CD8-positive, alpha-beta memory T cell (primary cell): ENCODE data around the gene CORIN. TPM values are rescaled to one million over a fixed set of nuclear protein-coding genes. Genes with fewer than 3 reads are reported as not detected.

Experiments used
- CTCF ChIA-PET: fragments of 350-600 bp; sonication (Branson Sonifier 250); formaldehyde crosslinking; loops from one replicate; lab custom pipeline; 2021; ENCODE audit warnings: antibody characterized with exemption; lab: Charles Lee
- POLR2A ChIA-PET: fragments of 350-600 bp; sonication (Branson Sonifier 250); formaldehyde crosslinking; loops from one replicate; lab custom pipeline; 2021; ENCODE audit warnings: antibody characterized with exemption; lab: Charles Lee
- DNase-seq, 5 donors: peaks; one replicate each; pipeline versions ENCODE4 v3.0.0 to v3.0.0-alpha.2; 2020 to 2022; ENCODE audit warnings: mixed read lengths in 1 of 5
- H3K27ac ChIP-seq: one replicate; pipeline ENCODE4 v1.7.0; 2013; ENCODE audit warnings: low read depth, mild to moderate bottlenecking, low read length, moderate library complexity
- H3K27me3 ChIP-seq: 2 replicates; pipeline ENCODE4 v1.7.0; 2013; ENCODE audit warnings: low read length, mild to moderate bottlenecking; ENCODE audit not compliant: insufficient read depth, poor library complexity, severe bottlenecking
- H3K36me3 ChIP-seq: 2 replicates; pipeline ENCODE4 v1.7.0; 2013; ENCODE audit warnings: mild to moderate bottlenecking, low read length, moderate library complexity; ENCODE audit not compliant: insufficient read depth
- H3K4me1 ChIP-seq: 2 replicates; pipeline ENCODE4 v1.7.0; 2013; ENCODE audit warnings: mild to moderate bottlenecking, low read length, moderate library complexity; ENCODE audit not compliant: insufficient read depth
- H3K4me3 ChIP-seq: 2 replicates; pipeline ENCODE4 v1.7.0; 2013; ENCODE audit warnings: mild to moderate bottlenecking, low read length
- H3K9me3 ChIP-seq: 2 replicates; pipeline ENCODE4 v1.7.0; 2013; ENCODE audit warnings: mild to moderate bottlenecking, low read length
- H3K27ac Mint-ChIP-seq, 8 donors: one replicate each; pipeline ENCODE4 v1.8.0; 2020 to 2021; ENCODE audit warnings: mixed read lengths in 8 of 8, mild to moderate bottlenecking in 6 of 8, inconsistent platforms in 3 of 8, moderate library complexity in 3 of 8
- H3K27me3 Mint-ChIP-seq, 2 donors: one replicate each; pipeline ENCODE4 v1.8.0; 2020 to 2021; ENCODE audit warnings: mixed read lengths in 2 of 2, mild to moderate bottlenecking in 1 of 2, moderate library complexity in 1 of 2
- H3K36me3 Mint-ChIP-seq, 3 donors: one replicate each; pipeline ENCODE4 v1.8.0; 2020 to 2021; ENCODE audit warnings: mixed read lengths in 3 of 3, inconsistent platforms in 1 of 3, mild to moderate bottlenecking in 1 of 3
- H3K4me1 Mint-ChIP-seq, 3 donors: one replicate each; pipeline ENCODE4 v1.8.0; 2020 to 2021; ENCODE audit warnings: mixed read lengths in 3 of 3, inconsistent platforms in 1 of 3, mild to moderate bottlenecking in 1 of 3
- H3K4me3 Mint-ChIP-seq, 7 donors: one replicate each; pipeline ENCODE4 v1.8.0; 2020 to 2021; ENCODE audit warnings: mixed read lengths in 7 of 7, mild to moderate bottlenecking in 6 of 7, moderate library complexity in 4 of 7, inconsistent platforms in 2 of 7
- H3K9me3 Mint-ChIP-seq, 5 donors: one replicate each; pipeline ENCODE4 v1.8.0; 2020 to 2022; ENCODE audit warnings: mixed read lengths in 5 of 5, mild to moderate bottlenecking in 3 of 5, moderate library complexity in 2 of 5, inconsistent platforms in 1 of 5
- polyA plus RNA-seq: library from polyadenylated mRNA; unstranded; fragments of 300-500 nt; fragmentation: Illumina TruSeq; gene quantifications from one replicate; pipeline ENCODE4 v1.2.3, GENCODE V29; 2021
- total RNA-seq, 2 experiments: library from RNA; stranded (reverse); gene quantifications; one replicate each; pipeline ENCODE4 v1.2.3, GENCODE V29; 2021

CORIN gene
- total RNA-seq = under 1 TPM; 0.04 to 0.11 TPM
- 0.06 TPM for polyA plus RNA-seq

GRCh38 chr4:47837908-47838294, at the start of gene CORIN:
TSS of gene CORIN (minus strand) at chr4:47838067. CDS start at chr4:47837949, 118 bp downstream.
- H3K27ac Mint-ChIP-seq = peak within 1 kb of the TSS in 7 of 8 donors; percentile 41 to 84 (median 71)
- ChIA-PET CTCF (interaction anchor here (1.0 to 2.1 kb wide), 4 partner anchors 11 to 149 kb away, joined by 3 to 9 read pairs (median 6); partner anchors contain the start of gene NFXL1), POLR2A (no interaction called here)
- H3K27me3 Mint-ChIP-seq = no peaks in the 10 kb centered on the region
- Histone ChIP-seq H3K4me1 (peaks cover 23% of the 10 kb centered on the region), H3K9me3 (no peaks in the 10 kb centered on the region), H3K27me3 (no peaks in the 10 kb centered on the region), H3K36me3 (no peaks in the 10 kb centered on the region), H3K27ac (peak within 1 kb of the TSS; percentile 2), H3K4me3 (peak within 1 kb of the TSS; percentile 61)
- no peak for DNase-seq
- H3K4me1 Mint-ChIP-seq = peaks cover 11 to 41% (median 31%) of the 10 kb centered on the region in 3 donors
- no peaks in the 10 kb centered on the region for H3K9me3 Mint-ChIP-seq
- no peaks in the 10 kb centered on the region for H3K36me3 Mint-ChIP-seq
- H3K4me3 Mint-ChIP-seq = peak within 1 kb of the TSS; percentile 87 to 95 (median 88)

GRCh38 chr4:47882228-47882627, 44.4 kb upstream of the CORIN start:
- H3K4me1 Mint-ChIP-seq = peaks cover 0 to 5% (median 1%) of the 10 kb centered on the region in 3 donors
- DNase-seq = no peak
- Histone ChIP-seq H3K4me3 (no peak overlapping the region), H3K36me3 (peaks cover 24% of the 10 kb centered on the region), H3K4me1 (no peaks in the 10 kb centered on the region), H3K9me3 (no peaks in the 10 kb centered on the region), H3K27me3 (no peaks in the 10 kb centered on the region), H3K27ac (no peak overlapping the region)
- H3K9me3 Mint-ChIP-seq = no peaks in the 10 kb centered on the region
- peaks cover 24 to 78% (median 37%) of the 10 kb centered on the region in 3 donors for H3K36me3 Mint-ChIP-seq
- ChIA-PET POLR2A (no interaction called here), CTCF (no interaction called here)
- H3K27ac Mint-ChIP-seq = no peak overlapping the region
- no peak overlapping the region for H3K4me3 Mint-ChIP-seq
- H3K27me3 Mint-ChIP-seq = no peaks in the 10 kb centered on the region

- CTCF ChIA-PET = interaction anchor here (1.1 kb wide), 1 partner anchor 12 kb away, joined by 3 read pairs; no protein-coding TSS in a partner anchor
- no peak for DNase-seq
- Histone ChIP-seq H3K4me1 (no peaks in the 10 kb centered on the region), H3K27me3 (no peaks in the 10 kb centered on the region), H3K27ac (no peak overlapping the region), H3K9me3 (no peaks in the 10 kb centered on the region), H3K36me3 (peaks cover 29% of the 10 kb centered on the region), H3K4me3 (no peak overlapping the region)
- H3K27ac Mint-ChIP-seq = peak overlapping the region in 2 of 8 donors; percentile 56 to 87
- H3K9me3 Mint-ChIP-seq = no peaks in the 10 kb centered on the region
- POLR2A ChIA-PET = no interaction called here
- H3K36me3 Mint-ChIP-seq = peaks cover 40 to 76% (median 41%) of the 10 kb centered on the region in 3 donors
- no peaks in the 10 kb centered on the region for H3K27me3 Mint-ChIP-seq
- H3K4me1 Mint-ChIP-seq = peaks cover 1 to 6% (median 1%) of the 10 kb centered on the region in 3 donors
- no peak overlapping the region for H3K4me3 Mint-ChIP-seq
These were observed 41.6 kb upstream of the CORIN start for GRCh38 chr4:47879458-47879857.

- ChIA-PET POLR2A (no interaction called here), CTCF (no interaction called here)
- Histone ChIP-seq H3K4me3 (no peak overlapping the region), H3K4me1 (no peaks in the 10 kb centered on the region), H3K36me3 (peaks cover 13% of the 10 kb centered on the region), H3K27me3 (no peaks in the 10 kb centered on the region), H3K9me3 (no peaks in the 10 kb centered on the region), H3K27ac (no peak overlapping the region)
- no peak overlapping the region for H3K27ac Mint-ChIP-seq
- peaks cover 4 to 14% (median 9%) of the 10 kb centered on the region in 3 donors for H3K4me1 Mint-ChIP-seq
- H3K27me3 Mint-ChIP-seq = no peaks in the 10 kb centered on the region
- H3K9me3 Mint-ChIP-seq = no peaks in the 10 kb centered on the region
- H3K36me3 Mint-ChIP-seq = peaks cover 43 to 73% (median 44%) of the 10 kb centered on the region in 3 donors
- DNase-seq = no peak
- no peak overlapping the region for H3K4me3 Mint-ChIP-seq
These were observed 39.1 kb upstream of the CORIN start for GRCh38 chr4:47876784-47877546.

GRCh38 chr4:47876310-47876709, 38.4 kb upstream of the CORIN start:
- Mint-ChIP-seq H3K9me3 (no peaks in the 10 kb centered on the region), H3K27me3 (no peaks in the 10 kb centered on the region), H3K36me3 (peaks cover 41 to 70% (median 43%) of the 10 kb centered on the region in 3 donors), H3K4me3 (no peak overlapping the region), H3K4me1 (peaks cover 4 to 14% (median 9%) of the 10 kb centered on the region in 3 donors), H3K27ac (peak overlapping the region in 3 of 8 donors; percentile 0 to 20 (median 0))
- Histone ChIP-seq H3K4me3 (no peak overlapping the region), H3K27me3 (no peaks in the 10 kb centered on the region), H3K36me3 (peaks cover 13% of the 10 kb centered on the region), H3K4me1 (no peaks in the 10 kb centered on the region), H3K27ac (no peak overlapping the region), H3K9me3 (no peaks in the 10 kb centered on the region)
- no peak for DNase-seq
- POLR2A ChIA-PET = no interaction called here
- CTCF ChIA-PET = no interaction called here

GRCh38 chr4:47873877-47874541, 36.1 kb upstream of the CORIN start:
- no peaks in the 10 kb centered on the region for H3K9me3 Mint-ChIP-seq
- POLR2A ChIA-PET = no interaction called here
- peak overlapping the region in 3 of 8 donors; percentile 10 to 73 (median 58) for H3K27ac Mint-ChIP-seq
- Histone ChIP-seq H3K27me3 (no peaks in the 10 kb centered on the region), H3K4me3 (no peak overlapping the region), H3K36me3 (peaks cover 13% of the 10 kb centered on the region), H3K9me3 (no peaks in the 10 kb centered on the region), H3K27ac (no peak overlapping the region), H3K4me1 (no peaks in the 10 kb centered on the region)
- DNase-seq = no peak
- H3K4me1 Mint-ChIP-seq = peaks cover 6 to 9% (median 9%) of the 10 kb centered on the region in 3 donors
- H3K4me3 Mint-ChIP-seq = no peak overlapping the region
- CTCF ChIA-PET = no interaction called here
- H3K27me3 Mint-ChIP-seq = no peaks in the 10 kb centered on the region
- H3K36me3 Mint-ChIP-seq = peaks cover 45 to 71% (median 46%) of the 10 kb centered on the region in 3 donors

- Histone ChIP-seq H3K27ac (no peak overlapping the region), H3K36me3 (no peaks in the 10 kb centered on the region), H3K4me3 (no peak overlapping the region), H3K4me1 (no peaks in the 10 kb centered on the region), H3K9me3 (no peaks in the 10 kb centered on the region), H3K27me3 (no peaks in the 10 kb centered on the region)
- no peaks in the 10 kb centered on the region for H3K27me3 Mint-ChIP-seq
- ChIA-PET CTCF (no interaction called here), POLR2A (no interaction called here)
- no peak overlapping the region for H3K27ac Mint-ChIP-seq
- peaks cover 23 to 45% (median 26%) of the 10 kb centered on the region in 3 donors for H3K36me3 Mint-ChIP-seq
- H3K4me3 Mint-ChIP-seq = no peak overlapping the region
- peaks cover 0 to 6% (median 3%) of the 10 kb centered on the region in 3 donors for H3K4me1 Mint-ChIP-seq
- DNase-seq = no peak
- no peaks in the 10 kb centered on the region for H3K9me3 Mint-ChIP-seq
These were observed 25.6 kb upstream of the CORIN start for GRCh38 chr4:47863486-47863885.

GRCh38 chr4:47862297-47862696, 24.4 kb upstream of the CORIN start:
- Mint-ChIP-seq H3K27me3 (no peaks in the 10 kb centered on the region), H3K27ac (no peak overlapping the region), H3K36me3 (peaks cover 15 to 38% (median 22%) of the 10 kb centered on the region in 3 donors), H3K9me3 (no peaks in the 10 kb centered on the region), H3K4me1 (peaks cover 0 to 6% (median 0%) of the 10 kb centered on the region in 3 donors), H3K4me3 (no peak overlapping the region)
- no peaks in the 10 kb centered on the region for H3K27me3 ChIP-seq
- no peaks in the 10 kb centered on the region for H3K36me3 ChIP-seq
- DNase-seq = no peak
- H3K4me3 ChIP-seq = no peak overlapping the region
- POLR2A ChIA-PET = no interaction called here
- H3K27ac ChIP-seq = no peak overlapping the region
- CTCF ChIA-PET = no interaction called here
- H3K9me3 ChIP-seq = no peaks in the 10 kb centered on the region
- H3K4me1 ChIP-seq = no peaks in the 10 kb centered on the region
